ENCODE measurements around the gene SLAMF7. TPM values are rescaled to one million over a fixed set of nuclear protein-coding genes. Genes with fewer than 3 reads are reported as not detected.

SLAMF7 gene
- total RNA-seq, 4 donors from 2014 or later, result 0.22 to 0.90 (median 0.51) TPM

DNA sequence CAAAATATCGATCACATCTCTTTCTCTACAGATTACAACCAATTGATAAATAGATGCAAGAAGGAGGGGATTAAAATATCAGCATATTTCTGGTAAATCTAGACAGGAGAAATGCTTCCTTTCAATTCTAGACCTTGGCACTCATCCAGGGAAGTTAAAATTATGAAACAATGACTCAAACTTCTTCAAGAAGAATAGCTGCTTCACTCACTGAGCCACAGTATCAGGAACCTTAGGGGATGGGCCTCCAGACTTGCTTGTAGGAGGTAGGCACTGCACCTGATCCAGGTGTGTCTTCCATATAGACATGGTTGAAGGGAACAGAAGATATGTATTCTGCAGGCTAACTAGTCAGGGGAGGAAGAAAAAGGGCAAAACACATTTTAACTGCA, 9.8 kb downstream of the SLAMF7 start:
- Histone ChIP-seq H3K4me1 (no peaks in the 10 kb centered on the region), H3K27me3 (no peaks in the 10 kb centered on the region), H3K9me3 (no peaks in the 10 kb centered on the region), H3K36me3 (no peaks in the 10 kb centered on the region), H3K27ac (no peak overlapping the region), H3K4me3 (no peak overlapping the region)
- no peak for DNase-seq (ENCODE audit: low spot score in 2 of 2)
- no peak for TF ChIP-seq EP300 (IDR thresholded peaks at IDR 0.05)
- no peak for TF ChIP-seq POLR2A (IDR thresholded peaks at IDR 0.05)
- TF ChIP-seq, protein P1, sequence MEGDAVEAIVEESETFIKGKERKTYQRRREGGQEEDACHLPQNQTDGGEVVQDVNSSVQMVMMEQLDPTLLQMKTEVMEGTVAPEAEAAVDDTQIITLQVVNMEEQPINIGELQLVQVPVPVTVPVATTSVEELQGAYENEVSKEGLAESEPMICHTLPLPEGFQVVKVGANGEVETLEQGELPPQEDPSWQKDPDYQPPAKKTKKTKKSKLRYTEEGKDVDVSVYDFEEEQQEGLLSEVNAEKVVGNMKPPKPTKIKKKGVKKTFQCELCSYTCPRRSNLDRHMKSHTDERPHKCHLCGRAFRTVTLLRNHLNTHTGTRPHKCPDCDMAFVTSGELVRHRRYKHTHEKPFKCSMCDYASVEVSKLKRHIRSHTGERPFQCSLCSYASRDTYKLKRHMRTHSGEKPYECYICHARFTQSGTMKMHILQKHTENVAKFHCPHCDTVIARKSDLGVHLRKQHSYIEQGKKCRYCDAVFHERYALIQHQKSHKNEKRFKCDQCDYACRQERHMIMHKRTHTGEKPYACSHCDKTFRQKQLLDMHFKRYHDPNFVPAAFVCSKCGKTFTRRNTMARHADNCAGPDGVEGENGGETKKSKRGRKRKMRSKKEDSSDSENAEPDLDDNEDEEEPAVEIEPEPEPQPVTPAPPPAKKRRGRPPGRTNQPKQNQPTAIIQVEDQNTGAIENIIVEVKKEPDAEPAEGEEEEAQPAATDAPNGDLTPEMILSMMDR (IDR thresholded peaks at IDR 0.05), result no peak
- 97 to 98% methylated on average over 1 of the region's 1 CpG for WGBS, 2 donors

DNA sequence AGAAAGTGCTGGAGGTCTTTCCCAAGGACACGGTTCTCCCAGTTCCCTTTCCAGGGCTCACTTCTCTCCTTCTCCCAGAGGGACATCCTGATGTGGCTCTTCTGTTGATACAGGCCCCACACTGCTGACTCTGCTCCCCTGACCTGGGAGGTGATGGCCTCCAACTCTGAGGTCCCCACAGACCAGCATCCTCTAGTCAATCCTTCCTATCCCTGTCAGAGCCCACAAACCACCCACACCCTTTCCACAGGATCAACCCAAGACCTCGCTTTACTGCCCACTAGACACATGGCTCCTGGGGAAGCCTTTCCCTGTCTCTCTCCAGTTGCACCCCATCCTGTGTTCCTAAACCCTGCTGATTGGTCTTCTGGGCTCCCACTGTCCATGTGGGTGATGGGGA, 11.6 kb downstream of the SLAMF7 start:
- no peak overlapping the region for H3K27ac ChIP-seq
- H3K4me3 ChIP-seq, result no peak overlapping the region
- WGBS, 2 donors, result 78 to 93% methylated on average over 2 of the region's 2 CpGs
- no peaks in the 10 kb centered on the region for H3K4me1 ChIP-seq
- TF ChIP-seq POLR2A (IDR thresholded peaks at IDR 0.05), result no peak
- TF ChIP-seq, protein P1 (IDR thresholded peaks at IDR 0.05), result no peak
- TF ChIP-seq EP300 (IDR thresholded peaks at IDR 0.05), result no peak
- no peaks in the 10 kb centered on the region for H3K36me3 ChIP-seq
- H3K9me3 ChIP-seq, result no peaks in the 10 kb centered on the region
- no peak for DNase-seq (ENCODE audit: low spot score in 2 of 2)
- H3K27me3 ChIP-seq, result no peaks in the 10 kb centered on the region

GRCh38 chr1:160752406-160752805, 13.4 kb downstream of the SLAMF7 start:
- TF ChIP-seq, protein P1 (IDR thresholded peaks at IDR 0.05), result no peak
- TF ChIP-seq EP300 (IDR thresholded peaks at IDR 0.05), result no peak
- no peak for TF ChIP-seq POLR2A (IDR thresholded peaks at IDR 0.05)
- 73 to 89% methylated on average over 3 of the region's 3 CpGs for WGBS, 2 donors
- H3K4me3 ChIP-seq, result no peak overlapping the region

GRCh38 chr1:160752924-160753323, 13.9 kb downstream of the SLAMF7 start:
- Histone ChIP-seq H3K9me3 (no peaks in the 10 kb centered on the region), H3K36me3 (no peaks in the 10 kb centered on the region), H3K4me3 (no peak overlapping the region), H3K27me3 (no peaks in the 10 kb centered on the region), H3K27ac (no peak overlapping the region), H3K4me1 (no peaks in the 10 kb centered on the region)
- no peak for DNase-seq (ENCODE audit: low spot score in 2 of 2)
- WGBS, 2 donors, result 47 to 52% methylated on average over 5 of the region's 5 CpGs
- TF ChIP-seq POLR2A (IDR thresholded peaks at IDR 0.05) (no peak), EP300 (IDR thresholded peaks at IDR 0.05) (no peak)
- TF ChIP-seq, protein P1 (IDR thresholded peaks at IDR 0.05), result no peak

More at GRCh38 chr1:160752406-160752805, 13.4 kb downstream of the SLAMF7 start:
- Histone ChIP-seq H3K9me3 (no peaks in the 10 kb centered on the region), H3K4me1 (no peaks in the 10 kb centered on the region), H3K27me3 (no peaks in the 10 kb centered on the region), H3K36me3 (no peaks in the 10 kb centered on the region), H3K27ac (no peak overlapping the region)
- no peak for DNase-seq (ENCODE audit: low spot score in 2 of 2)

GRCh38 chr1:160753594-160753993, 14.5 kb downstream of the SLAMF7 start:
- H3K4me1 ChIP-seq, result no peaks in the 10 kb centered on the region
- DNase-seq (ENCODE audit: low spot score in 2 of 2), result no peak
- no peaks in the 10 kb centered on the region for H3K27me3 ChIP-seq
- no peaks in the 10 kb centered on the region for H3K9me3 ChIP-seq
- H3K27ac ChIP-seq, result no peak overlapping the region
- H3K4me3 ChIP-seq, result no peak overlapping the region
- TF ChIP-seq POLR2A (IDR thresholded peaks at IDR 0.05) (no peak), EP300 (IDR thresholded peaks at IDR 0.05) (no peak)
- TF ChIP-seq, protein P1 (IDR thresholded peaks at IDR 0.05), result no peak
- H3K36me3 ChIP-seq, result no peaks in the 10 kb centered on the region
